ENCODE measurements around the gene APBA2.
A peak's percentile ranks its signal among the peaks of the same experiment; 100 is the strongest.
"Not testable (repeated sequence)": the region's sequence is repeated elsewhere in the genome, so short reads cannot be mapped to it uniquely, and the experiment has no call there.

APBA2 gene

GRCh38 chr15:28879551-28879950 is 6.2 kb upstream of the APBA2 start:
- no peak for DNase-seq

- DNase-seq = no peak
Observed at GRCh38 chr15:28880680-28881079, 5.1 kb upstream of the APBA2 start.

DNA sequence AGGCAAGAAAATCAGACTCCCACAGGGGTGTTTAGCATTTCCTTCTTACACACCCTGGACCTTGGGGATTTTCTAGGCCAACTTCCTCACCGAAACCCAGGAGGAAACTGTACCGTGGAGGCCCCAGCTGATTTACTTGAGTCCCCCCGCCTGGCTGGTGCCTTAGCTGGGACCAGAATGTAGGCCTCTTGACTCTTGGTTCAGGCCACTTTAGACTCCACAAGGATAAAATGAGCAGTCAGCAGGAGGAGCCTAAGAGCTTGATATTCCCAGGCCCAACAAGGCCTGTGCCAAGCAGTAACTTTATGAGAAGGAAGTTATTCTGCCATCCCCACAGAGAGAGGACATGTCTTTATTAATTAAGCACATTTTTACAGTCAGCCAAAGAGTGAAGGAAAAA is 4.6 kb upstream of the APBA2 start:
- DNase-seq = no peak

GRCh38 chr15:28881600-28881999 is 4.2 kb upstream of the APBA2 start:
- no peak for DNase-seq

DNA sequence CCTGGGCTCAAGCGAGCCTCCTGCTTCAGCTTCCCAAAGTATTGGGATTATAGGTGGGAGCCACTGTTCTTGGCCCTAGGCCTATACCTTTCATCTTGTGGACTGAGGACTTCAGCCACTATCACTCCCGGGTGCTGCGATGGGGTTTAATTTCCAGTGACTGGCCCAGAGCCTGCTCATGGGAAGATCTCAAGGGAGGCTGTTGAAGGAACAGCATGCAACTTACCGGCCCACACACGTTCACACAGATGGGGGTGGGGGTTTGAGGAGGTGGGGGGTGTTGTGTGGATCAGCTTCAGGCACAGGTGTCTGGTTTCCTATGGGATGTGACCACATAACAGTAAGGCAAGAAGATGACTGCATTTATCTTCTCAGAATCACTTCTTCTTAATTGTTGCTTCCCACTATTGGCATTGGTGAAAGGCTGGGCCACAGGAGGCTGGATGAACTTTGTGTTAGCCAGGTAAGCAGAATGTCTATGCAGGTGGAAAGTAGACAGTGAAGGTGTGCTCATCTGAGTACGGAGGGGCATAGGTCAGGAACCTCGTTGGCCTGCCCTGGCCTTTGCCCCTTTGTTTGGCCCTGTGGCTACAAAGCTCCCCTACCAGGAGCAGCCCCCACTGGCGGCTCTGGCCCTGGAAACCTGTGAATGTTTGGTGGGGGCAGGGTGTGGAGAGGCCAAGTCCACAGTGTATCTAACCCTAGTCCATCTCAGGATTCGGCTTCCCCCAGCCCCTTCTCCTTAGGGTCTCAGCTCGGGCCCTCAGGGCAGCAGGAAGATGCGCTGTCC is 1.4 kb upstream of the APBA2 start:
- no peak for DNase-seq

DNA sequence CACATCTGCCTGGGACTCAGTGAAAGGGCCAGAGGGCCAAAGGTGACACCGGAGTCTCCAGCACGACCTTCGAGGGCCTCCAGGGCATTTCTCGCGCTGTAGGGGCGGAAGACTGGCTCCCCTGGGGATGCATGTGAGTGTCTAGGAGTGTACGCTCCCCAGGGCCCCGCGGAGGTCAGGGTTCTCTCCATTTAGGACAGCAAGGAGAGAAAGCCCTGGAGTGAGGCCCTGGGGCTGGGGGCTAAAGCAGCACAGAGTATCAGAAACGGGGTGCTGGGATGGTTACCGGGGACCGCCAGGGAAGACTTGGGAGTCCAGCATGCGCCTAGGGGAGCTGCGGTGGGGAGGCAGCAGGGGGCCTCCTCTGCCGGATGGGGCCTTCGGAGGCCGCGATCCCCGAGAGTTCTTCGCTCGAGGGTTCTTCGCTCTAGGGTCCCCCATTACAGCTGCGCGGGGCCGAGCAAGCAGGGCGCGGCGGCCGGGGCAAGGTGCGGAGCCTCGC is 595 bp upstream of the APBA2 start:
- no peak for DNase-seq

DNA sequence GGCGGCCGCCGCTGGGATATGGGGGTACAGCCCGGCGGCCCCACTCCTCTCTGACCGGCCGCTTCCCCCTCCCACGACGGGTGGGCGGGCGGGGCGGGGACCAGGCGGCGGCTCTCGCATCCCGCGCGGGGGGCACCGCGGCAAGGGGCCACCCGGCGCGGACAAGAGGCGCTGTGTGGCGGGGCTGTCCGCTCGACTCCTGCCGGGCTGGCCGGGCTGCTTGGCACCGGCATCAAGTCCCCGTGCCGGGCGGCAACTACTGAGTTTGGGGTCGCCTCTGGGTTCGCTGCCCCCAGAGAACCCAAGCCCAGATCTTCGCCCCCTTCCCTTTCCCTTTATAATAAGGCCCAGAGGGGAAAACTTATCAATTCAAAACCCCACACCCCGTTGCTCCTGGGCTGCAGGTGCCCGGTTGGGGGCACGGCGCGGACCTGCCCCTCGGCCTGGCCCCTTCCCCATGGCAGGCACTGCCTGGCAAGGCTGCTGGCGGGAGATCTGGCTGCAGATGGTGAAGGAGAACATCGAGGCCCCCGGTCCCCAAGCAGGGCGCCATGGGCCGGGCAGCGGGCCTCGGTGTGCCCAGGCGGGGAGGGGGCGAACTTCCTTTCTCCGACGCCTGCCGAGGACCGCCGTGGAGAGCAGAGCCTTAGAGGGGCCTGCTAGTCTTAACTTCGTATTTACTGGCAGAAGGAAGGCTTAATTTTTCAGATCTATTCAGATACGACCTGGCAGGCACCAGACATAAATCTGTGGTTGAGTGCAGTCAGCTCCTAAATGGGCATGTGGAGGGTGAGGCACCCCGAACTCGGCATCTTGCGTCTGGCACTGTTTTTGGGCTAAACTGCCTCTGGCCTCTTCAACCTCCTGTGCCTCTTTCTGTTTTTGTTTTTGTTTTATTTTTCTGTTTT is 911 bp downstream of the APBA2 start:
- peak in 1 of 2 donors; percentile 13 for DNase-seq

DNA sequence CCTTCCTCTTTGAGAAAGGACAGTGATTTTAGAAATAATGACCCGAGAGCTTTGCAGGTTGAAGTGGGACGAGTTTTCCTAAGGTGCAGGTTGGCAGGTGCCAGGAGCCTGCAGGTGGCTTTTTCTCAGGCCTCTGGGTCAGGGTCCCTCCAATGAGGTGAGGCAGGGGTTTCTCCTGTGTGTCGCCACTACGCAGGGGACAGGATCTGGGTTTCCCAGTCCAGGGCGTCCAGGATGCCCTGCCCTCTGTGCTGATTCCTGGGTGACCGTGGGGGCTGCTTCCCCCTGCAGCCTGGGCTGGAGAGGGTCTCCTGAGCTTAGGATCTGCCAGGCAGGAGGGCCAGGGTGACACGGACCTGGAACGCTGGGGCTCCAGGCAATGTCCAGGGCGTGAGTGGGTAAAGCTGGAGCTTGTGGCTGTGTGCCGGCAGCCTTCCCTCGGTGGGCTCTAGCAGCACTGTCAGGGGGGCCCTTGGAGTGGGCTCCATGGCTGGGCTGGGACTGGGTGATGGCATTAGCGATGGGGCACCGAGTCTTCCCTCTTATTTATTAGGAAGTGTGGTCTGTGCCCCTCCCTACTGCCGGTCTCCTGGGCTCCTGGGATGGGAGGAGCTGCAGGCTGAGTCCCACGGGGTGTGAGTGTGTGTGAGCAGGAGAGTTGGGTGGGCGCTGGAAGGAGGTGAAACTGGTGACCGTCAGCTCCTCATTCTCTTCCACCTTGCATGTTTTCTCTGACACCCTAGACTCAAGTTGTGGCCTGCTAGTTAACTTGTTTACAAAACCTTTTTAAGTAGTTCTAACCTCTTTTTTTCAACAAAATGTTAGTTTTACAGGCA is 1.8 kb downstream of the APBA2 start:
- no peak for DNase-seq

DNA sequence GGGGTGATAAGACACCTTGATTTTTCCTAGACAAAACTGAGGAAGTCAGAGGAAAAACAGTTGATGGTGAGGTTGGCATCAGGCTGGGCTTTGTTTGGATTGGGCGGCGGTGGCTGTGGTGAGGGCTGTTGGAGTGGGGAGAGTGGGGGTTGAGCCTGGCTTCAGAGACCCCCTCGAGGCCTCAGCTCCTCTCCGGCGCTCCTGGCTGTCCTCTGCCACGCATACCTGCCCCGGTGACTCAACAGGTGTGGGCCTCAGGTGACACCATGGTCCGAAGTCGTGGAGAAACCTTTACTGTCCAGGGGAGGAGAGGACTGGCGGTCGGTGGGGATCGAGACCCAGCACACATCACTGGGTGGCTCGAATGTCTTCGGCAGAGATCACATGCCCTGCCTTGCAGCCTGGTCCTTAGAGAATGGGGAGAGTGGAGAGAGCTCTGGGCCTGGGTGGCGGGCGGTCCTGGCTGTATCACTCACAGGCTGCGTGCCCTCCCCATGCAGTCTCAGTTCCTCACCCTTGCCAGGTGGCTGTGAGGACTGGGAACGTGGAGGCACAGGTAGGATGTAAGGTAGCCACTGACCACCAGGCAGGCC is 2.6 kb downstream of the APBA2 start:
- DNase-seq = no peak

GRCh38 chr15:28888900-28889299 is 3.1 kb downstream of the APBA2 start:
- DNase-seq = no peak

DNA sequence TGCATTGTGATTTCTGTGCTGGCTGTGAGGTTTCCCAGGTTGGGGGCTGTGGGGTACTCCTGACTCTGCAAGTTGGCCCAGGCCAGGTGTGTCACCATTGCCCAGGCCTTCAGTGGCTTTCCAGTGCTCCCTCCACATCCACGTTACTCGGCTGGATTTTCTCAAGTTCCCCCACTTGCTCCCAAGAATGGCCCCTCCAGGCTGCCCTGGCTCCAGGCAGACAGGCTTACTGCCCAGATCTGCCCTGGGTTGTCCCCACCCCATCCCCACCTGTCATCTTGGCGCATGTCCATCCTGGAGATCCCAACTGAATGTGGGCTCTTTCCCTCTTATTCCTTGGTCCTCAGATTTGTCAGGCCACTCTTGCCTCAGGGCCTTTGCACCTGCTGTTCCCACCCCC is 3.6 kb downstream of the APBA2 start:
- no peak for DNase-seq

DNA sequence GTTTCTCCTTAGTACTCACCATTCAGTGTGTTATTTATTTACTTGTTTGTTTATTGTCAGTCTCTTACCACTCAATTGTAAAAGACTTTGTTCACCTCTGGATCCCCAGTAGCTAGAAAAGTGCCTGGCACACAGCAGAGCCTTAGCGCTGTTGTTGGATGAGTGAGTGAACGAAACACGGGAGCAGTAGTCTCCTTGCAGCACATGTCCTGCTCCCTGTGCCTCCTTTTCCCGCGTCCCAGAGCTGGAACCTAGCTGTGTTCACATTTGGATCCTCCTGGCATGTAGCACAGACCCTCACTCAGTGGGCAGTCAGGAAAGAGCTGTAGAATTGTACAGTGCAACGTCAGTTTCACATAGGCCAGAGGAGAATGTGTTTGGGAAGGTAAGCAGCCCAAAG is 4.1 kb downstream of the APBA2 start:
- DNase-seq = not testable (repeated sequence)

GRCh38 chr15:28890291-28890690 is 4.5 kb downstream of the APBA2 start:
- DNase-seq = not testable (repeated sequence)

GRCh38 chr15:28890711-28891495 is 5.1 kb downstream of the APBA2 start:
- DNase-seq = peak in 1 of 2 donors; percentile 9

DNA sequence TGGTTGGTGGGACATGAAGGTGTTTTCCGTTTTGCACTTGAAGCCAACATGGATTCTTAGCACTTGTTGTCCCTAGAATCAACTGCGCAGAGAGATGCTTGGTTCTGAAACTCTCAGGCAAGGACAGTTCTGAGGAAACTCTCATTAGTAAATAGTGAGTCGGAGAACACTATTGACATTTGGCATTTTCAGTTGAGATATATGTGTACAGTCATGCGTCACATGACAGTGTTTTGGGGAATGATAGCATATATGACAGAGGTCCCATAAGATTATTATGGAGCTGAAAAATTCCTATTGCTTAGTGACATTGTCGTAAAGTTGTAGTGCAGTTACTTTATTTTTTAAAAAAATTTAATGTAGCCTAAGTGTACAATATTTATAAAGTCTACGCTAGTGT is 5.8 kb downstream of the APBA2 start:
- DNase-seq = no peak

DNA sequence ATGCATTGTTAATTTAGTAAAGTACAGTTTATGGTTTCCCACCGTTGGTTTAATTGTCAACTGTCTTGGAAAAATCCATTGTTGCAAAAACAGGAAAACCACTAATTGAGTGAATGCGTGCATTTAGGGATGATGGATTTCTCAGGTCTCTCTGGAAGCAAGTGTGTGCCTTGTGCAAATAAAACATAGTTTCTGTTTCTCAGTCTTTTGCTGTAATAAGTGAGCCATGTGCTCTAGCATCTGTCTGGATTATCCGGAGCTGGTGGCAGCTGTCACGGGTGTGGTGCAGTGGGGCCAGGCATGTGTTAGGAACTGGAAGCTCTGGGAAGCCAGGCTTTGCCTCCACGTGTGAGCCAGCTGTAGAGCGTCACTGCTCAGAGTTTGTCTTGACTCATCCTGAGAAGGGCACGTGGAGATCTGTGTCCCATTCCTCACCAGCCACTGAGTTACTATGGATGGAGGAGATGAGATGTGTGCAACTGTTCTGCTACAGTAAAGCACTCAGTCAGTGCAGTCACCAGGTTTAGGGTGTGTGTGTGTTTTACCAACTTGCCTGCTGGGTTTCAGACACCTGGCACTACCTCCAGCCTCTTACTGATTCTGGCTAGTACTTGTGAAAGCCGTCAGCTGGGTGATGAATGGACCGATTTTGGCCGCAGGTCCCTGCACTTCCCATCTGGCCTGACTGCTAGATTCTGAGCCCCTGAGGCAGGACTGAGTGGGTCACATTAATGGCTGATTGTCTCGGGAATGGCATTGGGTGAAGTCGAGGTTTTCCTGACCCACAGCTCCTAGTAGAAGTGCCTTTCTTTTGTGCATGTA is 7.2 kb downstream of the APBA2 start:
- no peak for DNase-seq

GRCh38 chr15:28894631-28895030 is 8.9 kb downstream of the APBA2 start:
- no peak for DNase-seq

GRCh38 chr15:28895146-28895545 is 9.4 kb downstream of the APBA2 start:
- DNase-seq = no peak

- no peak for DNase-seq
Observed at GRCh38 chr15:28895566-28895965, 9.8 kb downstream of the APBA2 start.

DNA sequence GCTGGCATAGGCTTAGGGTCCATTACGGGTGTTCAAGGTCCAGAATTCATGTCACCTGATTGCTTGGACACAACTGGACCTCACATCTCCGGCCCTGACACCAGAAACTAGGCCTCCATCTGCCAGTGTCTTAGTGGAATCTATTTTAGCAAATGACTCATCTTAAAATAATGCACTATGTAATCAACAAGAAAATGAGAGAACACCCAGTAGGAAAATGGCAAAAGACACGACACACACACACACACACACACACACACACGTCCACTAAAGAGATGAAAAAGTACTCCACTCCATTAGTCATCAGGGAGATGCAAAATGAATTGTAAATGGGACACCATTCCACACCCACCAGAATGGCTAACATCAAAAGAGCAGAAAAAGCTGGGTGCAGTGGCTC is 11.2 kb downstream of the APBA2 start:
- no peak for DNase-seq
